ENCODE data around the gene TBCD. TPM values are rescaled to one million over a fixed set of nuclear protein-coding genes. Genes with fewer than 3 reads are reported as not detected.
A peak's percentile ranks its signal among the peaks of the same experiment; 100 is the strongest.

The TBCD gene
- polyA plus RNA-seq, 2 of the 4 experiments (the other 2 are of a cell fraction): 33.5 to 49.1 TPM

DNA sequence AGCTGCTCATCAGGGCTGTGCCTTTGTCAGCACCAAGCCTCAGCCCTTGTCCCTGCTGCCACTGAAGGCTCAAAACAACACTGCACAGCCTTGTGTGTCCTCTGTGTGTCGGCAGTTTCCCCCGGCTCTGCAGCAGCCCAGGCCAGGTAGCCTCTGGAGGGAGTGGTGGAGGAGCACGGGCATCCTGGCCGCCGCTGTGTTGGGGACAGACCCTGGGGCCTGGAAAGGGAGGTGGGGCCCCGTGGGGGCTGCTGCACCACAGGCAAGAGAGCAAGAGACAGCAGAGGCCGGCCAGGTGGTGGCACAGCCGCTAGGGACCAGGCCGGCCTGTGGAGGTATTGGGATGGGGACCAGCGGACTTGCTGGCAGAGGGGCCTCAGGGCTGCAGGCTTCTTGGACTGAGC, 184.9 kb downstream of the TBCD start:
- Histone ChIP-seq H3K27ac (no peak overlapping the region), H3K4me1 (no peaks in the 10 kb centered on the region), H3K4me3 (no peak overlapping the region), H3K4me2 (no peak overlapping the region), H3K9me3 (no peaks in the 10 kb centered on the region)
- no peak for DNase-seq (ENCODE audit: low read depth in 1 of 2, low spot score in 1 of 2)
- 86% methylated on average over 10 of the region's 10 CpGs for WGBS (ENCODE audit: missing lambda C conversion rate)
- POLR2A ChIA-PET: no interaction called here
- no peak for TF ChIP-seq ESRRA (IDR thresholded peaks at IDR 0.05; ENCODE audit: borderline replicate concordance, low read length)
- no peak for TF ChIP-seq CHD4 (IDR thresholded peaks at IDR 0.05; ENCODE audit: borderline replicate concordance)
- no peak for TF ChIP-seq JUN (IDR thresholded peaks at IDR 0.05)
- no peak for TF ChIP-seq POLR2AphosphoS2 (conservative IDR thresholded peaks at IDR 0.05; ENCODE audit: low read length)
- FAIRE-seq: no peak
- ATAC-seq: no peak
- CTCF ChIA-PET: no interaction called here

- CTCF ChIA-PET: interaction anchor here (1.0 to 1.2 kb wide), 2 partner anchors 17 to 269 kb away, joined by 3 read pairs; no protein-coding TSS in a partner anchor
- Histone ChIP-seq H3K4me2 (no peak overlapping the region), H3K4me1 (no peaks in the 10 kb centered on the region), H3K4me3 (no peak overlapping the region), H3K27ac (no peak overlapping the region), H3K9me3 (no peaks in the 10 kb centered on the region)
- DNase-seq (ENCODE audit: low read depth in 1 of 2, low spot score in 1 of 2) (no peak), FAIRE-seq (no peak), ATAC-seq (no peak)
- 94% methylated on average over 53 of the region's 53 CpGs for WGBS (ENCODE audit: missing lambda C conversion rate)
- POLR2A ChIA-PET: no interaction called here
- TF ChIP-seq HOXB13 (CRISPR knock-in tag; IDR thresholded peaks at IDR 0.05; ENCODE audit: low read depth) (no peak), USF2 (IDR thresholded peaks at IDR 0.05) (no peak), CBX8 (IDR thresholded peaks at IDR 0.05) (no peak), GATA3 (IDR thresholded peaks at IDR 0.05; ENCODE audit: borderline replicate concordance) (no peak), HOXA7 (CRISPR knock-in tag; IDR thresholded peaks at IDR 0.05) (no peak), ATOH8 (CRISPR knock-in tag; IDR thresholded peaks at IDR 0.05; ENCODE audit: low read depth) (no peak), EP300 (IDR thresholded peaks at IDR 0.05) (no peak), NFE2L2 (conservative IDR thresholded peaks at IDR 0.05; ENCODE audit: low read length) (no peak), ZC3H11A (IDR thresholded peaks at IDR 0.05) (no peak), HOXB5 (CRISPR knock-in tag; IDR thresholded peaks at IDR 0.05) (no peak), FOXS1 (CRISPR knock-in tag; IDR thresholded peaks at IDR 0.05) (no peak), ELK1 (IDR thresholded peaks at IDR 0.05; ENCODE audit: low read depth, low read length) (no peak), ZNF302 (CRISPR knock-in tag; IDR thresholded peaks at IDR 0.05) (no peak)
- TF ChIP-seq, protein P1, sequence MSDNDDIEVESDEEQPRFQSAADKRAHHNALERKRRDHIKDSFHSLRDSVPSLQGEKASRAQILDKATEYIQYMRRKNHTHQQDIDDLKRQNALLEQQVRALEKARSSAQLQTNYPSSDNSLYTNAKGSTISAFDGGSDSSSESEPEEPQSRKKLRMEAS (IDR thresholded peaks at IDR 0.05): no peak
These were observed 185.8 kb downstream of the TBCD start for GRCh38 chr17:82937411-82938371.

DNA sequence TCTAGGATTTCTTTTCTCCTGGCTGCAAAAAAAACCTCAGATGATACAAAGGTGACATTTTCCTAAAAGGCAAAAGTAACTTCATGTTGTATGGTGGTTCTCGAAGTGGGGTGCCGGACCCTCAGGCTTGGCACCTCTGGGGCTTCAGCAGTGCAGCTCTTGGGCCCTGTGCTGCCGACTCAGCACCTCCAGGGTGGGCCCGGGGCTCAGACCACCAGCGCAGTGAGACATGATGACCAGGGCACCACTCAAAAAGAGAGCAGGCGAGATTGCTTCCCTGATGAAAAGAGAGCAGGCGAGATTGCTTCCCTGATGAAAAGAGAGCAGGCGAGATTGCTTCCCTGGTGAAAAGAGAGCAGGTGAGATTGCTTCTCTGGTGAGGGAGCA, 186.6 kb downstream of the TBCD start:
- Histone ChIP-seq H3K27ac (no peak overlapping the region), H3K4me1 (no peaks in the 10 kb centered on the region), H3K4me3 (no peak overlapping the region), H3K4me2 (no peak overlapping the region), H3K9me3 (peaks cover 5% of the 10 kb centered on the region)
- DNase-seq (ENCODE audit: low read depth in 1 of 2, low spot score in 1 of 2): no peak
- no peak for FAIRE-seq
- 89% methylated on average over 8 of the region's 8 CpGs for WGBS (ENCODE audit: missing lambda C conversion rate)
- TF ChIP-seq BHLHE40 (IDR thresholded peaks at IDR 0.05; ENCODE audit: low read depth, low read length) (no peak), CHD4 (IDR thresholded peaks at IDR 0.05; ENCODE audit: borderline replicate concordance) (no peak), POLR2AphosphoS2 (conservative IDR thresholded peaks at IDR 0.05; ENCODE audit: low read length) (no peak), MAFK (IDR thresholded peaks at IDR 0.05; ENCODE audit: partially characterized antibody) (peak; percentile 53), NPAS2 (CRISPR knock-in tag; IDR thresholded peaks at IDR 0.05; ENCODE audit: borderline replicate concordance) (no peak)
- CTCF ChIA-PET: interaction anchor here (1.0 kb wide), 1 partner anchor 16 kb away, joined by 3 read pairs; no protein-coding TSS in a partner anchor
- POLR2A ChIA-PET: no interaction called here
- ATAC-seq: no peak
